ENCODE results near the gene STK25. TPM values are rescaled to one million over a fixed set of nuclear protein-coding genes. Genes with fewer than 3 reads are reported as not detected.

Gene STK25
- total RNA-seq = 279 and 283 TPM in 2 replicates

GRCh38 chr2:241508240-241509154 is at the start of gene STK25:
STK25 (minus strand) TSS chr2:241508584; CDS start chr2:241508035, 549 bp downstream.

Other genes with a start within 250 kb of the STK25 start
- 440 and 663 TPM in 2 replicates for gene HDLBP, start 192.9 kb downstream of the STK25 start, total RNA-seq
- gene SEPTIN2, start 192.7 kb downstream of the STK25 start, total RNA-seq = 238 and 242 TPM in 2 replicates
- 24.3 and 33.2 TPM in 2 replicates for gene FARP2, start 152.3 kb downstream of the STK25 start, total RNA-seq
- gene BOK, start 50.2 kb upstream of the STK25 start, total RNA-seq = 77.7 and 133 TPM in 2 replicates
- gene THAP4, start 128.6 kb upstream of the STK25 start, total RNA-seq = 65.4 and 69.1 TPM in 2 replicates
- 68.2 and 83.3 TPM in 2 replicates for gene ATG4B, start 129.1 kb upstream of the STK25 start, total RNA-seq
- gene DTYMK, start 178.2 kb upstream of the STK25 start, total RNA-seq = 32.2 and 149 TPM in 2 replicates
- 18.7 and 21.7 TPM in 2 replicates for gene ING5, start 193.5 kb upstream of the STK25 start, total RNA-seq
- gene D2HGDH, start 226.0 kb upstream of the STK25 start, total RNA-seq = 14.0 and 26.5 TPM in 2 replicates